Vagina (tissue), 2 donors: ENCODE results near the gene NSUN4. TPM values are rescaled to one million over a fixed set of nuclear protein-coding genes. Genes with fewer than 3 reads are reported as not detected.
"Not testable (repeated sequence)": the region's sequence is repeated elsewhere in the genome, so short reads cannot be mapped to it uniquely, and the experiment has no call there.

Experiments
- DNase-seq, 2 donors: peaks; one replicate each; pipeline ENCODE4 v3.0.0-alpha.2; 2017; ENCODE audit errors: extremely low spot score in 2 of 2
- H3K27ac ChIP-seq: fragments of 200-600 bp; sonication (generic); one replicate; pipeline ENCODE4 v1.5.1; 2019
- H3K27me3 ChIP-seq: fragments of 200-600 bp; sonication (generic); one replicate; pipeline ENCODE4 v1.5.1; 2019
- H3K36me3 ChIP-seq, 2 donors: fragments of 200-600 bp; sonication (generic); one replicate each; pipeline ENCODE4 v1.5.1; 2017 to 2019
- H3K4me1 ChIP-seq: fragments of 200-600 bp; sonication (generic); one replicate; pipeline ENCODE4 v1.5.1; 2019
- H3K4me3 ChIP-seq, 2 donors: fragments of 200-600 bp; sonication (generic); 1 replicate in 1 of 2; 2 replicates in 1 of 2; pipeline ENCODE4 v1.5.1; 2016 to 2019
- H3K9me3 ChIP-seq: fragments of 200-600 bp; sonication (generic); one replicate; pipeline ENCODE4 v1.5.1; 2019
- POLR2A ChIP-seq, 2 donors: fragments of 450-650 bp; IDR thresholded peaks; one replicate each; pipeline ENCODE4 v1.6.1; 2017; ENCODE audit warnings: antibody characterized with exemption in 2 of 2, mild to moderate bottlenecking in 2 of 2, moderate library complexity in 2 of 2
- POLR2AphosphoS5 ChIP-seq, 2 donors: sonication (generic); formaldehyde crosslinking; IDR thresholded peaks; one replicate each; pipeline ENCODE4 v1.9.0; 2017; ENCODE audit warnings: antibody characterized with exemption in 2 of 2, mild to moderate bottlenecking in 2 of 2, low read depth in 1 of 2; ENCODE audit not compliant: insufficient read depth in 1 of 2
- intact Hi-C: fragments of 100-400 bp; cut with DNase I; formaldehyde crosslinking; loops from one replicate; pipeline ENCODE4 v1.15.1; 2023
- total RNA-seq: library from RNA; depleted of rRNA; stranded (reverse); fragments of >200 nt; gene quantifications from one replicate; pipeline ENCODE4 v1.2.3, GENCODE V29; 2016
- TF ChIP-seq, protein P1 (sequence below), 3 experiments: fragments of 450-650 bp in 2 of 3; fragments of 200-600 bp in 1 of 3; sonication (generic) in 1 of 3; IDR thresholded peaks; one replicate each; pipeline ENCODE4 v1.5.1; 2017 to 2019; ENCODE audit warnings: antibody characterized with exemption in 3 of 3, mild to moderate bottlenecking in 2 of 3, moderate library complexity in 2 of 3

Gene NSUN4
- total RNA-seq, 1 donor from 2014 or later: 21.4 TPM

DNA sequence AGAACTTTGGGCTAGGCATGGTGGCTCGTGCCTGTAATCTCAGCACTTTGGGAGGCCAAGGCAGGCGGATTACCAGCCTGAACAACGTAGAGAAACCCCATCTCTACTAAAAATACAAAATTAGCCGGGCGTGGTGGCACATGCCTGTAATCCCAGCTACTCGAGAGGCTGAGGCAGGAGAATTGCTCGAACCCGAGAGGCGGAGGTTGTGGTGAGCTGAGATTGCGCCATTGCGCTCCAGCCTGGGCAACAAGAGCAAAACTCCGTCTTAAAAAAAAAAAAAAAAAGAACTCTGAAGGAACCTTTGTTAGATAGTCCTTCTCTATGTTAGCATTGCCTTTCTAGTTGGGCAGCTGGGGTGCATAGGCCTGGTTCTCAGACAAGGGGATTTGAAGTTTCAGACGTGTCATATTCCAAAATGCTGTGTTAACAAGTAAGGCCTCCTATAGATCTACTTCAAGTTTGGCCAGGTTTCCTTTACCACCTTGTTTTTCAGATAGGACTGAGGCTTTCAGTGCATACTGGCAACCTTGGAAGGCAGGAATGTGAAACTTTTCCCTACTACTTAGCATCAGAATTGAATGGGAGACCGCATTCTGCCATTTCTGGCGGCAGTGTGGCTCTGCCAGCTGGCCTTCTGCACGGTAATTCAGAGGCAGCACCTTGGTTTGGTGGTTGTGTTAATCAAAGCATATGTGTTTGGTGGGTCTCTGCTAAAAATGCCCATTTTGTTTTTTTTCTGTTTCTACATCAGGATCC lies 31.0 kb upstream of the NSUN4 start:
- H3K36me3 ChIP-seq: peaks cover 0 to 51% of the 10 kb centered on the region in 2 donors
- no peak for TF ChIP-seq POLR2AphosphoS5 (IDR thresholded peaks at IDR 0.05; ENCODE audit: insufficient read depth in 1 of 2, low read depth in 1 of 2)
- no peak for TF ChIP-seq POLR2A (IDR thresholded peaks at IDR 0.05)
- TF ChIP-seq, protein P1, sequence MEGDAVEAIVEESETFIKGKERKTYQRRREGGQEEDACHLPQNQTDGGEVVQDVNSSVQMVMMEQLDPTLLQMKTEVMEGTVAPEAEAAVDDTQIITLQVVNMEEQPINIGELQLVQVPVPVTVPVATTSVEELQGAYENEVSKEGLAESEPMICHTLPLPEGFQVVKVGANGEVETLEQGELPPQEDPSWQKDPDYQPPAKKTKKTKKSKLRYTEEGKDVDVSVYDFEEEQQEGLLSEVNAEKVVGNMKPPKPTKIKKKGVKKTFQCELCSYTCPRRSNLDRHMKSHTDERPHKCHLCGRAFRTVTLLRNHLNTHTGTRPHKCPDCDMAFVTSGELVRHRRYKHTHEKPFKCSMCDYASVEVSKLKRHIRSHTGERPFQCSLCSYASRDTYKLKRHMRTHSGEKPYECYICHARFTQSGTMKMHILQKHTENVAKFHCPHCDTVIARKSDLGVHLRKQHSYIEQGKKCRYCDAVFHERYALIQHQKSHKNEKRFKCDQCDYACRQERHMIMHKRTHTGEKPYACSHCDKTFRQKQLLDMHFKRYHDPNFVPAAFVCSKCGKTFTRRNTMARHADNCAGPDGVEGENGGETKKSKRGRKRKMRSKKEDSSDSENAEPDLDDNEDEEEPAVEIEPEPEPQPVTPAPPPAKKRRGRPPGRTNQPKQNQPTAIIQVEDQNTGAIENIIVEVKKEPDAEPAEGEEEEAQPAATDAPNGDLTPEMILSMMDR (IDR thresholded peaks at IDR 0.05): no peak
- no peaks in the 10 kb centered on the region for H3K27me3 ChIP-seq
- no peak for DNase-seq
- H3K4me1 ChIP-seq: peaks cover 39% of the 10 kb centered on the region
- intact Hi-C loops: no loop called here
- H3K27ac ChIP-seq: no peak overlapping the region
- no peak overlapping the region for H3K4me3 ChIP-seq
- H3K9me3 ChIP-seq: no peaks in the 10 kb centered on the region

DNA sequence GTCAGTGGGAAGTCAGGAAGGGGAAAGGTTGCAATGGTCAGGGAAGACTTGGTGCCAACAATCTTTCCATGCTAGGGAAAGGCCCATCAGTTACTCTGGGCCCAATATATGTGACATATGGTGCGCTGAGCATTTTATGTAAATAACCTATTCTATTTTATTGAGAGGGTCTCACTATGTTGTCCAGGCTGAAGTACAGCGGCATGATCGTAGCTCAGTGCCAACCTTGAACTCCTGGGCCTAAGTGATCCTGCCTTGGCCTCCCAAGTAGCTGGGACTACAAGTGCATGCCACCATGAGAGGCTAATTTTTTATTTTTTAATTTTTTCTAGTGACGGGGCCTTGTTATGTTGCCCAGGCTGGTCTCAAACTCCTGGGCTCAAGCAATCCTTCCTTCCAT lies 30.3 kb upstream of the NSUN4 start:
- H3K27ac ChIP-seq: no peak overlapping the region
- H3K36me3 ChIP-seq: peaks cover 0 to 52% of the 10 kb centered on the region in 2 donors
- peaks cover 31% of the 10 kb centered on the region for H3K4me1 ChIP-seq
- intact Hi-C loops: no loop called here
- no peaks in the 10 kb centered on the region for H3K9me3 ChIP-seq
- H3K27me3 ChIP-seq: no peaks in the 10 kb centered on the region
- DNase-seq: no peak
- TF ChIP-seq, protein P1 (IDR thresholded peaks at IDR 0.05): no peak
- TF ChIP-seq POLR2AphosphoS5 (IDR thresholded peaks at IDR 0.05; ENCODE audit: insufficient read depth in 1 of 2, low read depth in 1 of 2) (no peak), POLR2A (IDR thresholded peaks at IDR 0.05) (no peak)
- no peak overlapping the region for H3K4me3 ChIP-seq

DNA sequence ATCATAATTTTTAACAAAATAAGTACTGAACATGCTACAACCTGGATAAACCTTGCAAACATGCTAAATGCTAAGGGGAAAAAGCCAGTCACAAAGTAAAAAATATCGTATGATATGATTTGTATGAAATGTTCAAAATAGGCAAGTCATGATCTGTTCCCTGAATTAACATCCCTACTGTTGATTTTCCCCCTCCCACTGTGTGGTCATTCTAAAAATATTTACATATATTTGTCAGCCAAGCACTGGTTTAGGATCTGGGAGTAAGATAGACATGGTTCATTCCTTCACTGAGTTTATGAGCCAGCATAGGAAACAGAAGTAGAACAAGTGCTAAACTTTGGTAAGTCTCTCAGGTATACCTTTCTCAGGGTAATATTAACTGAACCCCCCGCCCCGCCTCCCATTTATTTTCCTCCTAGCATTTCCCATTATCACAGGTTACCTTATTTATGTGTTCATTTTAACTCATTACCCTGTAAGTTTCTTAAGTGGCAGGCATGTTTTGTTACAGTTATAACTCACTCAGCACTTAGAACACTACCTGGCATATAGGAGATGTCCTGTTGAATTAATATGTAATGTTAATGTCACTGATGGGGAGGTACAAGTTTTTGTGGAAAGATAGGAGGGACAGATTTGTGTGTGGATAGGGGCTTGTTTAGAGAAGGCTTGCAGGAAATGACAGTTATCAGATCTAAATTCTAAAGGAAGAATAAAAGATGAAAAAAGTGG lies 24.8 kb upstream of the NSUN4 start:
- H3K27me3 ChIP-seq: no peaks in the 10 kb centered on the region
- no peak for DNase-seq
- no peak overlapping the region for H3K4me3 ChIP-seq
- TF ChIP-seq POLR2A (IDR thresholded peaks at IDR 0.05): no peak
- no peak for TF ChIP-seq POLR2AphosphoS5 (IDR thresholded peaks at IDR 0.05; ENCODE audit: insufficient read depth in 1 of 2, low read depth in 1 of 2)
- TF ChIP-seq, protein P1 (IDR thresholded peaks at IDR 0.05): no peak
- intact Hi-C loops: no loop called here
- no peak overlapping the region for H3K27ac ChIP-seq
- H3K4me1 ChIP-seq: no peaks in the 10 kb centered on the region
- peaks cover 0 to 60% of the 10 kb centered on the region in 2 donors for H3K36me3 ChIP-seq
- H3K9me3 ChIP-seq: no peaks in the 10 kb centered on the region

DNA sequence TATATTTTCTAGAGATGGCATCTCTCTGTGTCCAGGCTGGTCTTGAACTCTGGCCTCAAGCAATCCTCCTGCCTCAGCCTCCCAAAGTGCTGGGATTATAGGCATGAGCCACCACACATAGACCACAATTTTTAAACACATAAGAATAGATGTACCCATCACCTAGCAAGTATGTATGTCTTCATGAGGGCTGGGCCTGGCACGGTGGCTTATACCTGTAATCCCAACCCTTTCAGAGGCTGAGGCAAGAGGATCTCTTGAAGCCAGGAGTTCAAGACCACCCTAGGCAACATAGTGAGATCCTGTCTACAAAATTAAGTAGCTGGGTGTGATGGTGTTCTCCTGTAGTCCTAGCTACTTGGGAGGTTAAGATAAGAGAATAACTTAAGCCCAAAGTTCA lies 23.3 kb upstream of the NSUN4 start:
- no peak overlapping the region for H3K27ac ChIP-seq
- no peak for DNase-seq
- no peak overlapping the region for H3K4me3 ChIP-seq
- no peaks in the 10 kb centered on the region for H3K27me3 ChIP-seq
- H3K4me1 ChIP-seq: no peaks in the 10 kb centered on the region
- TF ChIP-seq, protein P1 (IDR thresholded peaks at IDR 0.05): no peak
- TF ChIP-seq POLR2A (IDR thresholded peaks at IDR 0.05) (no peak), POLR2AphosphoS5 (IDR thresholded peaks at IDR 0.05; ENCODE audit: insufficient read depth in 1 of 2, low read depth in 1 of 2) (no peak)
- intact Hi-C loops: no loop called here
- H3K36me3 ChIP-seq: peaks cover 0 to 46% of the 10 kb centered on the region in 2 donors
- no peaks in the 10 kb centered on the region for H3K9me3 ChIP-seq

DNA sequence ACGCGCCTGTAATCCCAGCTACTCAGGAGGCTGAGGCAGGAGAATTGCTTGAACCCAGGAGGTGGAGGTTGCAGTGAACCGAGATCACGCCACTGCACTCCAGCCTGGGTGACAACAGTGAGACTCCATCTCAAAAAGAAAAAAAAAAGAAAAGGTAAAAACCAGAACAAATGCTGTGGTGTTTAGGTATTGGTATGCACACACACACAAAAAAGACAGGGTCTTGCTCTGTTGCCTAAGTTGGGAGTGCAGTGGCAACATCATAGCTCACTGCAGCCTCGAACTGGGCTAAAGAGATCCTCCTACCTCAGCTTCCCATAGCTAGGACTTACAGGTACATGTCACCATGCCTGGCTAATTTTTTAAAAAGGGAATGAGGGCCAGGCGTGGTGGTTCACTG lies 21.3 kb upstream of the NSUN4 start:
- H3K9me3 ChIP-seq, H3K27ac ChIP-seq, H3K4me1 ChIP-seq, DNase-seq, H3K27me3 ChIP-seq, H3K4me3 ChIP-seq, intact Hi-C loops: not testable (repeated sequence)
- peaks cover 0 to 26% of the 10 kb centered on the region in 2 donors for H3K36me3 ChIP-seq

DNA sequence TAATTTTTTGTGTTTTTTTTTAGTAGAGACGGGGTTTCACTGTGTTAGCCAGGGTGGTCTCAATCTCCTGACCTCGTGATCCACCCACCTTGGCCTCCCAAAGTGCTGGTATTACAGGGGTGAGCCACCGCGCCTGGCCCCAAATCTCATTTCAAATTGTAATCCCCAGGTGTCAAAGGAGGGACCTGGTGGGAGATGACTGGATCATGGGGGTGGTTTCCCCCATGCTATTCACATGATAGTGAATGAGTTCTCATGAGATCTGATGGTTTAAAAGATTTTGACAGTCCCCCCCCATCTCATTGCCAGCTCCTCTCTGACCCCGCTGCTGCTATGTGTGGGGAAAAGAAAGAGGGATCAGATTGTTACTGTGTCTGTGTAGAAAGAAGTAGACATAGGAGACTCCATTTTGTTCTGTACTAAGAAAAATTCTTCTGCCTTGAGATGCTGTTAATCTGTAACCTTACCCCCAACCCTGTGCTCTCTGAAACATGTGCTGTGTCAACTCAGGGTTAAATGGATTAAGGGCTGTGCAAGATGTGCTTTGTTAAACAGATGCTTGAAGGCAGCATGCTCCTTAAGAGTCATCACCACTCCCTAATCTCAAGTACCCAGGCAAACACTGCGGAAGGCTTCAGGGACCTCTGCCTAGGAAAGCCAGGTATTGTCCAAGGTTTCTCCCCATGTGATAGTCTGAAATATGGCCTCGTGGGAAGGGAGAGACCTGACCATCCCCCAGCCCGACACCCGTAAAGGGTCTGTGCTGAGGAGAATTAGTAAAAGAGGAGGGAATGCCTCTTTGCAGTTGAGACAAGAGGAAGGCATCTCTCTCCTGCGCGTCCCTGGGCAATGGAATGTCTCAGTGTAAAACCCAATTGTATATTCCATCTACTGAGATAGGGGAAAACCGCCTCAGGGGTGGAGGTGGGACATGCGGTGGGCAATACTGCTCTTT lies 20.4 kb upstream of the NSUN4 start:
- H3K4me1 ChIP-seq, intact Hi-C loops, H3K4me3 ChIP-seq, H3K9me3 ChIP-seq, H3K27me3 ChIP-seq, DNase-seq, H3K27ac ChIP-seq: not testable (repeated sequence)
- H3K36me3 ChIP-seq: peaks cover 0 to 22% of the 10 kb centered on the region in 2 donors

DNA sequence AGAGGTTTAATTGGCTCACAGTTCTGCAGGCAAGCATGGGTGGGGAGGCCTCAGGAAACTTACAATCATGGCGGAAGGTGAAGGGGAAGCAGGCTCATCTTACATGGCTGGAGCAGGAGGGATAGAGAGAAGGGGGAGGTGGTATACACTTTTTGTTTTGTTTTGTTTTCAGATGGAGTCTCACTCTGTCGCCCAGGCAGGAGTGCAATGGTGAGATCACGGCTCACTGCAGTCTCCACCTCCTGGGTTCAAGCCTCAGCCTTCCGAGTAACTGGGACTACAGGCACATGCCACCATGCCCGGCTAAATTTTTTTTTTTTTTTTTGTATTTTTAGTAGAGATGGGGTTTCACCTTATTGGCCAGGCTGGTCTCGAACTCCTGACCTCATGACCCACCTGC lies 18.4 kb upstream of the NSUN4 start:
- H3K27ac ChIP-seq, H3K36me3 ChIP-seq, H3K4me3 ChIP-seq, intact Hi-C loops, H3K4me1 ChIP-seq, H3K27me3 ChIP-seq, H3K9me3 ChIP-seq, DNase-seq: not testable (repeated sequence)
